ENCODE data around the gene ACTL7B. TPM values are rescaled to one million over a fixed set of nuclear protein-coding genes. Genes with fewer than 3 reads are reported as not detected.

Gene ACTL7B
- total and polyA plus RNA-seq, 10 of the 15 experiments (the other 5 are each of a cell fraction or from before 2014, with no cell fraction given), result not detected

- Histone ChIP-seq H3K27ac (ENCODE audit: control insufficient read depth, insufficient read depth) (no peak overlapping the region), H3K36me3 (ENCODE audit: control insufficient read depth in 2 of 2, insufficient read depth in 2 of 2, low read length in 1 of 2) (peaks cover 3 to 17% of the 10 kb centered on the region in 2 experiments), H3K4me2 (ENCODE audit: control insufficient read depth, insufficient read depth) (no peak overlapping the region), H3K4me3 (no peak overlapping the region), H3K9ac (ENCODE audit: control insufficient read depth, insufficient read depth, low read length) (no peak overlapping the region), H3K4me1 (ENCODE audit: control insufficient read depth, insufficient read depth, low read length) (no peaks in the 10 kb centered on the region), H3K79me2 (ENCODE audit: control insufficient read depth, insufficient read depth, low read length) (no peaks in the 10 kb centered on the region), H3K9me3 (replicated peaks; ENCODE audit: control insufficient read depth, insufficient read depth, low read length) (no peaks in the 10 kb centered on the region), H2AFZ (ENCODE audit: control insufficient read depth, low read depth, low read length) (no peak overlapping the region), H4K20me1 (ENCODE audit: control insufficient read depth, insufficient read depth) (no peaks in the 10 kb centered on the region), H3K27me3 (replicated peaks in 1 of 2; ENCODE audit: control insufficient read depth in 2 of 2, insufficient read depth in 2 of 2, low read length in 1 of 2) (no peaks in the 10 kb centered on the region)
- SMC1A ChIA-PET (ENCODE audit: uncharacterized antibody, unreplicated experiment), result interaction anchor here (0.9 kb wide), 1 partner anchor 12 kb away, joined by 3 read pairs; no protein-coding TSS in a partner anchor
- FAIRE-seq (no peak), DNase-seq (ENCODE audit: low read depth, low spot score) (no peak), ATAC-seq (peak; percentile 27; the same call in 1 of the 3 replicates)
- RAD21 ChIA-PET (ENCODE audit: unreplicated experiment), result no interaction called here
- no TSS peak for BruUV-seq (replicated peaks)
- CTCF ChIA-PET, result interaction anchor here (0.7 kb wide), 2 partner anchors 13 to 548 kb away, joined by 3 read pairs; no protein-coding TSS in a partner anchor
- POLR2A ChIA-PET, result no interaction called here
- in situ Hi-C loops (cut with MboI), result no loop called here
- TF ChIP-seq POLR2AphosphoS2 (IDR thresholded peaks at IDR 0.05; ENCODE audit: low read depth, low read length), result no peak
- no peak for TF ChIP-seq ZNF384 (IDR thresholded peaks at IDR 0.05; ENCODE audit: borderline replicate concordance, low read depth, low read length)
- TF ChIP-seq RUNX3 (IDR thresholded peaks at IDR 0.05; ENCODE audit: low read length), result peak; percentile 48; the same call in 1 of the 2 replicates
- intact Hi-C loops (cut with micrococcal nuclease; ENCODE audit: unreplicated experiment), result no loop called here
- WGBS (ENCODE audit: insufficient coverage, insufficient replicate concordance, low lambda C conversion rate, missing lambda C conversion rate), result 7% methylated on average over 4 of the region's 4 CpGs
Observed at GRCh38 chr9:108874058-108874788, 18.4 kb upstream of the ACTL7B start.

DNA sequence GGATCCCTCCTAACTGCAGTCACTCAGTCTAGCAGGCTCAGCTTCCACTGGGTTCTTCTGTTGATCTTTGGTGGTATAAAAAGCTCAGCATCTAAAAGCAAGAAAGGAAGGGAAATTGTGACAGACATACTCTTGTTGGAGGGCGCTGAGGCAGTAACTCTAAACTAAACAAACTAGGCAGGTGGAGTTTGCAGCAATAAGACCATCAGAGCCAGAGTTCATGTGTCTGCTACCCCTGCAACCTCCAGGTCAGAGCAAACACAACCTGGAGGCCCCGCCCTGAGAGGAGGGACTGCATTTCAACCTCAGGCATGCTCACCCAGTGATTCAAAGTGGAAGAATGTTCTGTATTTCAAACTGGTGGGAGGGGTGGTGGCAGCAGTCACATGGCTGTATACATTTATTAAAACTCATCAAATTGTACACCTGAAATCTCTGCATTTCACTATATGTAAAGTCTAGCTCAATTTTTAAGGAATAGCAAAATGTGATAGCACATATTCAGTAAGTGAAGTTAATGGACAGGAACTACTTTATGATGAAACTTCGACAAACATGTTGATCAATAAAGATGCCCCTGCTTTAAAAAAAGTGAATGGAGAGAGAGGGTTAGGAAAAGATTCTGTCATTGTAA, 13.4 kb upstream of the ACTL7B start:
- whole genome bisulfite sequencing (ENCODE audit: insufficient coverage, insufficient replicate concordance, low lambda C conversion rate, missing lambda C conversion rate), result 92% methylated on average over 3 of the region's 3 CpGs
- ATAC-seq, result no peak
- in situ Hi-C loops (cut with MboI), result no loop called here

More for the DNA sequence above, 13.4 kb upstream of the ACTL7B start:
- H3K4me2 ChIP-seq (ENCODE audit: control insufficient read depth, insufficient read depth), result no peak overlapping the region
- H4K20me1 ChIP-seq (ENCODE audit: control insufficient read depth, insufficient read depth), result no peaks in the 10 kb centered on the region
- no peak for TF ChIP-seq RAD51 (IDR thresholded peaks at IDR 0.05)
- DNase-seq (ENCODE audit: low read depth, low spot score) (no peak), FAIRE-seq (no peak)
- no peaks in the 10 kb centered on the region for H3K4me1 ChIP-seq (ENCODE audit: control insufficient read depth, insufficient read depth, low read length)
- RAD21 ChIA-PET (ENCODE audit: unreplicated experiment), result no interaction called here
- CTCF ChIA-PET, result interaction anchor here (1.0 to 1.4 kb wide), 2 partner anchors 15 to 85 kb away, joined by 3 read pairs; no protein-coding TSS in a partner anchor
- H3K4me3 ChIP-seq, result no peak overlapping the region
- H3K36me3 ChIP-seq (ENCODE audit: control insufficient read depth in 2 of 2, insufficient read depth in 2 of 2, low read length in 1 of 2), result peaks cover 1 to 2% of the 10 kb centered on the region in 2 experiments
- no peaks in the 10 kb centered on the region for H3K27me3 ChIP-seq (replicated peaks in 1 of 2; ENCODE audit: control insufficient read depth in 2 of 2, insufficient read depth in 2 of 2, low read length in 1 of 2)
- no peak overlapping the region for H2AFZ ChIP-seq (ENCODE audit: control insufficient read depth, low read depth, low read length)
- no peaks in the 10 kb centered on the region for H3K79me2 ChIP-seq (ENCODE audit: control insufficient read depth, insufficient read depth, low read length)
- BruUV-seq (replicated peaks), result no TSS peak
- POLR2A ChIA-PET, result no interaction called here
- intact Hi-C loops (cut with micrococcal nuclease; ENCODE audit: unreplicated experiment), result no loop called here
- no peak overlapping the region for H3K27ac ChIP-seq (ENCODE audit: control insufficient read depth, insufficient read depth)
- no peak overlapping the region for H3K9ac ChIP-seq (ENCODE audit: control insufficient read depth, insufficient read depth, low read length)
- no peaks in the 10 kb centered on the region for H3K9me3 ChIP-seq (replicated peaks; ENCODE audit: control insufficient read depth, insufficient read depth, low read length)
- SMC1A ChIA-PET (ENCODE audit: uncharacterized antibody, unreplicated experiment), result interaction anchor here (0.9 to 1.6 kb wide), 3 partner anchors 10 to 21 kb away, joined by 4 to 8 read pairs (median 4); no protein-coding TSS in a partner anchor
